Ammon's horn (tissue), 1 donor: ENCODE data around the gene TEKT5.
"Not testable (repeated sequence)": the region's sequence is repeated elsewhere in the genome, so short reads cannot be mapped to it uniquely, and the experiment has no call there.

ENCODE experiments used
- DNase-seq: peaks from one replicate; pipeline ENCODE4 v3.0.0-alpha.2; 2016; ENCODE audit warnings: low spot score

TEKT5 gene

GRCh38 chr16:10658943-10659342 is 35.8 kb downstream of the TEKT5 start:
- DNase-seq, result no peak

- DNase-seq, result no peak
Measured at GRCh38 chr16:10657925-10658324, 36.8 kb downstream of the TEKT5 start.

- DNase-seq, result no peak
Measured at GRCh38 chr16:10656618-10657017, 38.1 kb downstream of the TEKT5 start.

GRCh38 chr16:10655415-10655977 is 39.2 kb downstream of the TEKT5 start:
- DNase-seq, result no peak

- no peak for DNase-seq
Measured at GRCh38 chr16:10654592-10655414, 39.9 kb downstream of the TEKT5 start.

GRCh38 chr16:10652730-10653590 is 41.8 kb downstream of the TEKT5 start:
- no peak for DNase-seq

- not testable (repeated sequence) for DNase-seq
Measured at GRCh38 chr16:10649098-10649497, 45.6 kb downstream of the TEKT5 start.

GRCh38 chr16:10647721-10648296 is 46.9 kb downstream of the TEKT5 start:
- no peak for DNase-seq

- DNase-seq, result no peak
Measured at GRCh38 chr16:10647264-10647720, 47.4 kb downstream of the TEKT5 start.

GRCh38 chr16:10646581-10647263 is 48.0 kb downstream of the TEKT5 start:
- DNase-seq, result no peak

- DNase-seq, result no peak
Measured at GRCh38 chr16:10646228-10646580, 48.5 kb downstream of the TEKT5 start.

GRCh38 chr16:10644092-10644491 is 50.6 kb downstream of the TEKT5 start:
- no peak for DNase-seq

- no peak for DNase-seq
Measured at GRCh38 chr16:10642964-10643363, 51.8 kb downstream of the TEKT5 start.

- no peak for DNase-seq
Measured at GRCh38 chr16:10641953-10642949, 52.5 kb downstream of the TEKT5 start.

GRCh38 chr16:10641555-10641952 is 53.2 kb downstream of the TEKT5 start:
- DNase-seq, result no peak

GRCh38 chr16:10640934-10641333 is 53.8 kb downstream of the TEKT5 start:
- no peak for DNase-seq

GRCh38 chr16:10638101-10638500 is 56.6 kb downstream of the TEKT5 start:
- DNase-seq, result no peak

- no peak for DNase-seq
Measured at GRCh38 chr16:10637337-10638037, 57.2 kb downstream of the TEKT5 start.

GRCh38 chr16:10635365-10636021 is 59.2 kb downstream of the TEKT5 start:
- no peak for DNase-seq
